ENCODE results near the gene SLC25A45. TPM values are rescaled to one million over a fixed set of nuclear protein-coding genes. Genes with fewer than 3 reads are reported as not detected.
A peak's percentile ranks its signal among the peaks of the same experiment; 100 is the strongest.

The SLC25A45 gene
- total and polyA plus RNA-seq, 8 donors: 8.4 to 17.0 (median 11.8) TPM

DNA sequence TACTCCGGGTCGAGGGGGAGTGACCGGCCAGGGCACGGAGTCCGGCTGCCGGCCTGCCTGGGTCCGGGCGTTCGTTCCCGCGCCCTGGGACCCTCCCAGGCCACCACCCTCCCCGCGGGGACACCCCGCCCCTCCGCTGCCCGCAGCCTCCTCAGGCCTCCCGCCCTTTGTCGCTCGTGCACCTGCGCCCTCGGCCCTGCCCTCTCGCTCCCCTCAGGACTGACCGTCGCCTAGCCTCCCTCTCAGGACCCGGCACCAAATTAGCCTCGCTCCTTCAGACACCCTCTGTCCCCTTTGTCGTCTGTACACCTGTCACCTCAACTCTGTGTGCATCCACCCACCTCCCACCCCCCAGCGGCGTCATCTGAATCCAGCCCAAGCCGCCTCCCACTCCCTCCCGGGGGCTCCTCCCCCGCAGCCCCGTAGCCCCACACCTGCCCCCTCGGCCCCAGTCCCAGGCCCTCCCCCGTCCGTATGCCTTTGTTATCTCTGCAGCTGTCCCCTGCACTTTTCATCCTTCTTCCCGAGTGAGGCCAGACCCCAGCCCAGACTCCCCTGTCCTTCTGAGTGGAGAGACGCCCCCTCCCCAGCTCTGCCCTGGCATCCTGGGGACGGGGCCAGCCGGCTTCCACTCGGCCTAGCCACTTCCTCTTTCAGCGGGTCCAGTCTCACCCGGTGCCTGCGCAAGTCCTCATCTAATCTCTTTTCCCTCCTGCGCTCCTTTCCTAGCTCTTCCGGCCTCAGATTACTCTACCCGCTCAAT, 27.3 kb downstream of the SLC25A45 start:
- Histone ChIP-seq H3K36me3 (peaks cover 0 to 26% of the 10 kb centered on the region in 2 donors), H3K9me3 (no peaks in the 10 kb centered on the region), H3K4me1 (peaks cover 10 to 21% of the 10 kb centered on the region in 2 donors), H3K27me3 (peaks cover 0 to 23% of the 10 kb centered on the region in 2 donors), H3K4me3 (peak overlapping the region; percentile 49 to 71), H3K27ac (peak overlapping the region in 1 of 2 donors; percentile 18)
- peak in 1 of 4 donors; percentile 89 for DNase-seq
- TF ChIP-seq CTCF (IDR thresholded peaks at IDR 0.05): no peak
- intact Hi-C loops (cut with DNase I): no loop called here
- peak; percentile 30 for ATAC-seq

DNA sequence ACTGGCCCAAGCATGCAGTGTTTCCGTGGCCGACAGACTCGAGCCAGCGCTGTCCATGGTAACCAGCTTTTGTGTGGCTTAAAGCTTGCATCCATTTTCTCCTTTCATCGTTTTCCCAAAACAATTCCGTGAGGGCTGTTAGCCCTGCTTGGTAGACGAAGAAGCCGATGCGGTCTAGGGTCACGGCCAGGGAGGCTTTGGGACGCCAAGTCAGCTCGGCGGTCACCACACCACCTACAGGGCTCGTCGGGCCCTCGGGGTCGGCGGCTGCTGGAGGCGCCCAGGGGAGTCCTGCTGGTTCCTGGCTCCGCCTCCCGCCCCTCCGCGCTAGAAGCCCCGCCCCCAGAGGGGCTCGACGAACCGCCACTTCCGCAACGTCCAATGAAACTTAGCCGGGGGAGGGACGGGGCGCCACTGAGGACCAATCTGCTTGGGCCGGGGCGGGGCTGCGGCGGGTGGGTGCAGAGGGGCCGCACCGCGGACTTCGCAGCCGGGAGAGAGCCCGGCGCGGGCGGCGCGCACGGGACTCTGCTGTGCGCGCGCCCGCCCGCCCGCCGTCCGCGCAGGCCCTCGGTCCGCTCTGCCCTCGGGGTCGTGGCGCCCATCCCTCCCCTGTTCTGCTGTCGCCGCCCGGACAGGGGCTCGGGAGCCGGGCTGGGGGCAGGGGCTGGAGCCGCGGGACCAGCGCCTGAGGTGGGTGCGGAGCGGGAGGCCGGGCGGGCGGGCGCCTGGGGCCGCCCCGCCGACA, 28.0 kb downstream of the SLC25A45 start, which contains the start of gene TIGD3:
Gene TIGD3, plus strand, starts transcription at position 487 of the 748 bp plus-strand sequence. CDS start 1,058 bp downstream, outside the sequence.
- DNase-seq (peak; percentile 96 to 98 (median 97)), ATAC-seq (peak; percentile 94)
- H3K27me3 ChIP-seq: peaks cover 0 to 23% of the 10 kb centered on the region in 2 donors
- peak within 1 kb of the TSS; percentile 49 to 71 for H3K4me3 ChIP-seq
- no peaks in the 10 kb centered on the region for H3K9me3 ChIP-seq
- peak within 1 kb of the TSS in 1 of 2 donors; percentile 50 for H3K27ac ChIP-seq
- H3K4me1 ChIP-seq: peaks cover 10 to 21% of the 10 kb centered on the region in 2 donors
- no peak for TF ChIP-seq CTCF (IDR thresholded peaks at IDR 0.05)
- intact Hi-C loops (cut with DNase I): no loop called here
- peaks cover 0 to 34% of the 10 kb centered on the region in 2 donors for H3K36me3 ChIP-seq

GRCh38 chr11:65353900-65354264, 28.6 kb downstream of the SLC25A45 start:
- ATAC-seq (peak; percentile 3), DNase-seq (no peak)
- intact Hi-C loops (cut with DNase I): no loop called here
- peak overlapping the region in 1 of 2 donors; percentile 50 for H3K27ac ChIP-seq
- H3K4me1 ChIP-seq: peaks cover 10 to 21% of the 10 kb centered on the region in 2 donors
- peak overlapping the region; percentile 34 to 71 for H3K4me3 ChIP-seq
- H3K36me3 ChIP-seq: peaks cover 0 to 39% of the 10 kb centered on the region in 2 donors
- peaks cover 0 to 23% of the 10 kb centered on the region in 2 donors for H3K27me3 ChIP-seq
- H3K9me3 ChIP-seq: no peaks in the 10 kb centered on the region
- TF ChIP-seq CTCF (IDR thresholded peaks at IDR 0.05): no peak

DNA sequence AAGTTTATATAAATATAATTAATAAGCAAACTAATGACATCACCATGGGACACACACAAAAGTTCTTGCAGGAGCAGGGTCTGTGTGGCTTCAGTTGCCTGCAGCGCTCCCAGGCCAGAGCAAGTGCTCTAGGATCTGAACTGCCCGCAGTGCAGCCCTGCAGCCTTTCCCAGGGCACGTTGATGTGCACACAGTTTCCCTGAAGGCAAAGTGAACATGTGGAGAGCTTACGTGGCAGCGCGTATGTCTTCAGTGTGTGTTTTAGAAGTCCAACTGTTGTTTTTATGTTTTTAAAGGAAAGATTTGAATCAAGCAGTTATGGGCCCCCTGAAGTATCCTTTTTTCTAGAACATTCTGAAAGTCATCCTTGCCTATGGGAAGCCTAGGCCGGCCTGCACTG, 29.1 kb downstream of the SLC25A45 start:
- Histone ChIP-seq H3K27ac (peak overlapping the region in 1 of 2 donors; percentile 50), H3K4me1 (peaks cover 10 to 21% of the 10 kb centered on the region in 2 donors), H3K36me3 (peaks cover 0 to 44% of the 10 kb centered on the region in 2 donors), H3K27me3 (peaks cover 0 to 23% of the 10 kb centered on the region in 2 donors), H3K4me3 (no peak overlapping the region), H3K9me3 (no peaks in the 10 kb centered on the region)
- intact Hi-C loops (cut with DNase I): no loop called here
- DNase-seq (no peak), ATAC-seq (no peak)
- no peak for TF ChIP-seq CTCF (IDR thresholded peaks at IDR 0.05)

DNA sequence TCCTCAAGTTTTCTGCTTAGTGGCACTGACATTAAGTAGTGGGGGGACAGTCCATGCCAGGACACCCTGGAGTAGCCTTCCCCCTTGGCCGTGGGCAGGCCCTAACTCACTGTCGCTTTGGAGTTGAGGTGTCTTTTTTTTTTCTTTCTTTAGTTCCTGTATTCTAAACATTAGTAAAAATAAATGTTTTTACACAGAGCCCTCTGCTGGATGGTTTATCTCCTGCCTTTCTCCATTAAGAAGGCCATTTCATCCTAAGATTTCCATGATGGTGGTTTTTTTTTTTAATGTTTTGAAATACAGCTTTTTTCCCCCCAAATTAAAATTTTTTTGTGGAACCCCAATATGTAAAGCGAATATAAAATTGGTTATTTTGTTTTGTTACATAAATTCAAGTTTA, 29.7 kb downstream of the SLC25A45 start:
- Histone ChIP-seq H3K9me3 (no peaks in the 10 kb centered on the region), H3K4me1 (peaks cover 10 to 21% of the 10 kb centered on the region in 2 donors), H3K27ac (no peak overlapping the region), H3K4me3 (no peak overlapping the region), H3K27me3 (peaks cover 0 to 23% of the 10 kb centered on the region in 2 donors), H3K36me3 (peaks cover 0 to 50% of the 10 kb centered on the region in 2 donors)
- no peak for ATAC-seq
- peak in 1 of 2 donors; percentile 14 for TF ChIP-seq CTCF (IDR thresholded peaks at IDR 0.05)
- intact Hi-C loops (cut with DNase I): no loop called here
- no peak for DNase-seq

Data from left lung (tissue), 10 donors.